Limb (tissue), 2 donors: ENCODE results near the gene AASDH.

Experiments used
- DNase-seq, 2 donors: peaks; one replicate each; pipeline ENCODE4 v3.0.0-alpha.2; 2016; ENCODE audit errors: extremely low spot score in 2 of 2

AASDH gene

GRCh38 chr4:56316011-56316650, 71.2 kb downstream of the AASDH start:
- DNase-seq: no peak

GRCh38 chr4:56315543-56315942, 71.7 kb downstream of the AASDH start:
- no peak for DNase-seq

GRCh38 chr4:56315041-56315440, 72.2 kb downstream of the AASDH start:
- DNase-seq: no peak

- DNase-seq: no peak
These were observed 72.9 kb downstream of the AASDH start for GRCh38 chr4:56314207-56314915.

- DNase-seq: no peak
These were observed 74.2 kb downstream of the AASDH start for GRCh38 chr4:56313132-56313531.

- DNase-seq: no peak
These were observed 75.9 kb downstream of the AASDH start for GRCh38 chr4:56311299-56311975.

- no peak for DNase-seq
These were observed 76.7 kb downstream of the AASDH start for GRCh38 chr4:56310401-56311125.

- no peak for DNase-seq
These were observed 78.9 kb downstream of the AASDH start for GRCh38 chr4:56308384-56308783.

- no peak for DNase-seq
These were observed 79.9 kb downstream of the AASDH start for GRCh38 chr4:56307423-56307822.

- DNase-seq: no peak
These were observed 81.9 kb downstream of the AASDH start for GRCh38 chr4:56305390-56305789.

GRCh38 chr4:56303921-56304320, 83.4 kb downstream of the AASDH start:
- peak in 1 of 2 donors; percentile 15 for DNase-seq

GRCh38 chr4:56302760-56303159, 84.5 kb downstream of the AASDH start:
- no peak for DNase-seq

GRCh38 chr4:56301997-56302496, 85.2 kb downstream of the AASDH start:
- no peak for DNase-seq

- peak; percentile 84 to 89 for DNase-seq
These were observed 85.9 kb downstream of the AASDH start for GRCh38 chr4:56301181-56301996.

- DNase-seq: no peak
These were observed 89.1 kb downstream of the AASDH start for GRCh38 chr4:56298236-56298635.

GRCh38 chr4:56297776-56298175, 89.5 kb downstream of the AASDH start:
- DNase-seq: no peak

GRCh38 chr4:56296526-56296925, 90.8 kb downstream of the AASDH start:
- DNase-seq: no peak

- DNase-seq: no peak
These were observed 94.2 kb downstream of the AASDH start for GRCh38 chr4:56293121-56293520.

- DNase-seq: peak in 1 of 2 donors; percentile 10
These were observed 97.4 kb downstream of the AASDH start for GRCh38 chr4:56289934-56290333.

GRCh38 chr4:56288663-56289062, 98.6 kb downstream of the AASDH start:
- no peak for DNase-seq
